ENCODE measurements around the gene KDM3B. TPM values are rescaled to one million over a fixed set of nuclear protein-coding genes. Genes with fewer than 3 reads are reported as not detected.
A peak's percentile ranks its signal among the peaks of the same experiment; 100 is the strongest.

Gene KDM3B
- total RNA-seq, 1 donor from 2014 or later, result 42.4 TPM

GRCh38 chr5:138346889-138347288 is 5.6 kb upstream of the KDM3B start:
- H3K36me3 ChIP-seq (ENCODE audit: control insufficient read depth, insufficient read depth, low read length), result peaks cover 23% of the 10 kb centered on the region
- no peak for DNase-seq (ENCODE audit: low read depth)
- FAIRE-seq, result no peak
- no peak for TF ChIP-seq CTCF (IDR thresholded peaks at IDR 0.05; ENCODE audit: insufficient read depth, low read length, severe bottlenecking)
- no peak overlapping the region for H3K4me3 ChIP-seq (ENCODE audit: low read depth, low read length)
- no peaks in the 10 kb centered on the region for H3K27me3 ChIP-seq (ENCODE audit: control insufficient read depth, insufficient read depth, low read length)

- TF ChIP-seq CTCF (IDR thresholded peaks at IDR 0.05; ENCODE audit: insufficient read depth, low read length, severe bottlenecking), result no peak
- no peak for FAIRE-seq
- DNase-seq (ENCODE audit: low read depth), result peak; percentile 75
- H3K4me3 ChIP-seq (ENCODE audit: low read depth, low read length), result no peak overlapping the region
- H3K36me3 ChIP-seq (ENCODE audit: control insufficient read depth, insufficient read depth, low read length), result peaks cover 16% of the 10 kb centered on the region
- no peaks in the 10 kb centered on the region for H3K27me3 ChIP-seq (ENCODE audit: control insufficient read depth, insufficient read depth, low read length)
These were observed 2.5 kb upstream of the KDM3B start for GRCh38 chr5:138349852-138350562.

GRCh38 chr5:138350563-138350890 is 2.0 kb upstream of the KDM3B start:
- Histone ChIP-seq H3K27me3 (ENCODE audit: control insufficient read depth, insufficient read depth, low read length) (no peaks in the 10 kb centered on the region), H3K4me3 (ENCODE audit: low read depth, low read length) (no peak overlapping the region), H3K36me3 (ENCODE audit: control insufficient read depth, insufficient read depth, low read length) (peaks cover 13% of the 10 kb centered on the region)
- DNase-seq (ENCODE audit: low read depth) (no peak), FAIRE-seq (no peak)
- no peak for TF ChIP-seq CTCF (IDR thresholded peaks at IDR 0.05; ENCODE audit: insufficient read depth, low read length, severe bottlenecking)

- H3K36me3 ChIP-seq (ENCODE audit: control insufficient read depth, insufficient read depth, low read length), result peaks cover 13% of the 10 kb centered on the region
- no peaks in the 10 kb centered on the region for H3K27me3 ChIP-seq (ENCODE audit: control insufficient read depth, insufficient read depth, low read length)
- FAIRE-seq (no peak), DNase-seq (ENCODE audit: low read depth) (no peak)
- H3K4me3 ChIP-seq (ENCODE audit: low read depth, low read length), result no peak overlapping the region
- no peak for TF ChIP-seq CTCF (IDR thresholded peaks at IDR 0.05; ENCODE audit: insufficient read depth, low read length, severe bottlenecking)
These were observed 1.4 kb upstream of the KDM3B start for GRCh38 chr5:138351056-138351455.

GRCh38 chr5:138351517-138351916 is 968 bp upstream of the KDM3B start:
- TF ChIP-seq CTCF (IDR thresholded peaks at IDR 0.05; ENCODE audit: insufficient read depth, low read length, severe bottlenecking), result no peak
- FAIRE-seq (no peak), DNase-seq (ENCODE audit: low read depth) (no peak)
- H3K4me3 ChIP-seq (ENCODE audit: low read depth, low read length), result no peak overlapping the region
- no peaks in the 10 kb centered on the region for H3K27me3 ChIP-seq (ENCODE audit: control insufficient read depth, insufficient read depth, low read length)
- peaks cover 13% of the 10 kb centered on the region for H3K36me3 ChIP-seq (ENCODE audit: control insufficient read depth, insufficient read depth, low read length)

Data from bronchial epithelial cell (primary cell).